ENCODE data around the gene CIDEB.

DNA sequence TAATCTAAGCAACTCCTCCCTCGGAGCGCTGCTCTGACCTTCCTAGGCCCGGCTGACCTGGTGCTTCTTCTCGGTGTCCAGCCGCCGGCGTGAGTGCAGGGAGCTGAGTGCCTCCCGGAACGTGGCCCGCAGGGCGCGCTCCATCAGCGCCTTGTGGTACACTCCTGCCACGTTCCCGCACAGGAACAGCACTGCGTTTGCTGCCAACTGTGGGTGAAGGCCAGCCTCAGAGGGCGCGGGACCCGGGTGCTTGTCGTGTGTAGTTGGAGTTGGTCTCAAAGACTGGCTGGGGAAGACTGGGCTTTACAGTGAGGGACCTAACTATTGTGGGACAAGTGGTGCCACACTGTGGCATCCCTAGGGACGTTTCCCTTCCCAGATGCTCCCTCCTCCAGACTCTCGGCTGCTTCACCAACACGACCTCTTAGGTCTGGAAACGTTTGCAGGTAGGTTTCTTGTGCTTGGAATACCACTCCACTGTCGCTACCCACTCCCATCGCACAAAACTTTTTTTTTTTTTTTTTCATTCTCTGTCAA is 24.0 kb upstream of the CIDEB start:
- TF ChIP-seq EZH2 (IDR thresholded peaks at IDR 0.05), result no peak
- no peak for TF ChIP-seq POLR2AphosphoS5 (IDR thresholded peaks at IDR 0.05; ENCODE audit: borderline replicate concordance, low read depth, low read length)
- no peak for TF ChIP-seq FOXP2 (optimal IDR thresholded peaks at IDR 0.05; ENCODE audit: control extremely low read depth, extremely low read length, insufficient read depth)

All from SK-N-MC (cell line).